Astrocyte of the cerebellum (primary cell): ENCODE measurements around the gene DCHS1.

Experiments used
- DNase-seq: peaks from one replicate; pipeline ENCODE4 v3.0.0-alpha.2; 2011; ENCODE audit warnings: low read depth
- H3K4me3 ChIP-seq: 2 replicates; pipeline ENCODE4 v1.5.1; 2011; ENCODE audit warnings: mild to moderate bottlenecking, low read depth, low read length, moderate library complexity
- in situ Hi-C: cut with HindIII; loops from 2 replicates; pipeline ENCODE4 v1.10.0; 2017; ENCODE audit warnings: low sequenced_read_pairs
- TF ChIP-seq, protein P1 (sequence below): IDR thresholded peaks from 2 replicates; pipeline ENCODE4 v1.5.1; 2012; ENCODE audit warnings: low read length, low read depth, moderate library complexity, mild to moderate bottlenecking; ENCODE audit errors: missing control alignments

Gene DCHS1

DNA sequence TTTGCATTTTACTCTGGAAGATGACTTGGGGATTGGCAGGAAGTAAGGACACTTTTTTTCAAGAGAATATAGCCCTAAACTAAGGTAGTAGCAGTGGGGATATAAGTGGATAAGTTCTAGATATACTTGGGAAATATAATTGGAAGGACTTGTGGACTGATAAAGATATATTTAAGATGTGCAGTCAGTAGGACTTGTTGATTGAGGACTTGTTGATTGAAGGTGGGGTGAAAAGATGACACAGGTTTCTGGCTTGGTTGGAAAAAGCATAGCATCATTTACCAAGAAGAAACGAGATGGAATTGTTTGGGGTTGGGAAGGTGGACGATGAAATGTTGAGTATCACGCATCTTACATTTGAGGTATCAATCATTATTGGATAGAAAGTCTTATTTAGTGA is 42.1 kb downstream of the DCHS1 start:
- DNase-seq, result no peak
- in situ Hi-C loops, result no loop called here
- TF ChIP-seq, protein P1, sequence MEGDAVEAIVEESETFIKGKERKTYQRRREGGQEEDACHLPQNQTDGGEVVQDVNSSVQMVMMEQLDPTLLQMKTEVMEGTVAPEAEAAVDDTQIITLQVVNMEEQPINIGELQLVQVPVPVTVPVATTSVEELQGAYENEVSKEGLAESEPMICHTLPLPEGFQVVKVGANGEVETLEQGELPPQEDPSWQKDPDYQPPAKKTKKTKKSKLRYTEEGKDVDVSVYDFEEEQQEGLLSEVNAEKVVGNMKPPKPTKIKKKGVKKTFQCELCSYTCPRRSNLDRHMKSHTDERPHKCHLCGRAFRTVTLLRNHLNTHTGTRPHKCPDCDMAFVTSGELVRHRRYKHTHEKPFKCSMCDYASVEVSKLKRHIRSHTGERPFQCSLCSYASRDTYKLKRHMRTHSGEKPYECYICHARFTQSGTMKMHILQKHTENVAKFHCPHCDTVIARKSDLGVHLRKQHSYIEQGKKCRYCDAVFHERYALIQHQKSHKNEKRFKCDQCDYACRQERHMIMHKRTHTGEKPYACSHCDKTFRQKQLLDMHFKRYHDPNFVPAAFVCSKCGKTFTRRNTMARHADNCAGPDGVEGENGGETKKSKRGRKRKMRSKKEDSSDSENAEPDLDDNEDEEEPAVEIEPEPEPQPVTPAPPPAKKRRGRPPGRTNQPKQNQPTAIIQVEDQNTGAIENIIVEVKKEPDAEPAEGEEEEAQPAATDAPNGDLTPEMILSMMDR, result no peak
- no peak overlapping the region for H3K4me3 ChIP-seq

GRCh38 chr11:6612213-6613041 is 43.2 kb downstream of the DCHS1 start, which contains the start of gene TAF10:
TSS of gene TAF10 (minus strand) at chr11:6612216. CDS start at chr11:6612189, 27 bp downstream.
- in situ Hi-C loops, result no loop called here
- DNase-seq, result peak; percentile 89
- peak within 1 kb of the TSS; percentile 77 for H3K4me3 ChIP-seq
- TF ChIP-seq, protein P1, result peak; percentile 56

DNA sequence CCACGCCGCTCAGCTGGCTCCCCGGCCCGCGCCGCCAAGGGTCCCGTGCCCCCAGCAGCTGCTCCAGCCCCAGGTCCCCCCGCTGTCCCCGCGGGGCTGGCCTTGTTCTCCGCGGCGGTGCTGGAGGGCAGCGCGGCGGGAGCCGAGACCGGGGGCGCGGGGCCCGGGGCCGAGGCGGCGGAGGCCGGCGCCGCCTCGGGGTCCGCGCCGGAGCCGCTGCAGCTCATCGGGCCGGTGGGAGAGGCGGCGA is 43.7 kb downstream of the DCHS1 start:
- in situ Hi-C loops, result no loop called here

DNA sequence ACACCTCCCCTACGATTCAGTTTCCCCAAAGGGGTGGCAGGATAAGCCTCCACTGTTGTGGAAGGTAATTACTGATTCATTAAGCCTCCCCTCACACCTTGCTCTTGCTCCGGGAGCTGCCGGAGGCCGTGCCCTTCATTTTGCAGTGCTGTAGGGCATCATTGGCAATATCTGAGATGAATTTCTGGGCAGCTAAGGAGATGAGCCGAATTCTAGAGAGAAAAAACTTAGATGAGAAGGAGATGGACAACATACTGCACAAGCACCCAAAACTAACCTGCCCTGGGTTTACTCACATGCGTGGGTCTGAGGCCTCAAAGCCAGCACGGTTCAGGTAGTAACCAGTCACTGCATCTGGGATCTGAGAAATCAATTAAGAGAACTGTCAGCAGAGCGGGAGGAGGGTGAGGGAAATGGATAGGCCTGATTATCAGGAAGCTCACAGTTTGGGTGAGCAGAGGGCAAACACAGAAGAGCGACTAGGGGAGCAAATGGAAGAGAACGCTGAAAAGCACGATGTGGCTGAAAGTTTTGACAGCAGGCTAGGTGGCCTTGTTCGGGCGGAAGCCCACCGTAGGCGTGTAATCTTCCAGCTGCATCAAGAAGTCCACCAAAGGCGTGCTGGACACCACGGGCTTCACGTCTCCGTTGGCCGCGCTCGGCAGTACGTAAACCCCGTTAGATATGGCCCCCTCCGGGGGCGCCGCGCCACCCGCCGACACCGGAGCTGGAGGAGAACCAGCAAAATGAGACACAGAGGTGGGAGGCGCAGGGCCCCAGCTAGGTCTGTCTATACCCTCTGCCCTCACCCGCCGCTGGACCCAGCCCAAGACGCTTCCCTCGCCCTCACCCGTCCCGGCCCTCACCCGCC is 44.3 kb downstream of the DCHS1 start:
- no peak for DNase-seq
- TF ChIP-seq, protein P1, result no peak
- in situ Hi-C loops, result no loop called here
- peak overlapping the region; percentile 77 for H3K4me3 ChIP-seq

More for the DNA sequence above, 43.7 kb downstream of the DCHS1 start:
- DNase-seq, result no peak
- TF ChIP-seq, protein P1, result no peak
- peak overlapping the region; percentile 77 for H3K4me3 ChIP-seq

DNA sequence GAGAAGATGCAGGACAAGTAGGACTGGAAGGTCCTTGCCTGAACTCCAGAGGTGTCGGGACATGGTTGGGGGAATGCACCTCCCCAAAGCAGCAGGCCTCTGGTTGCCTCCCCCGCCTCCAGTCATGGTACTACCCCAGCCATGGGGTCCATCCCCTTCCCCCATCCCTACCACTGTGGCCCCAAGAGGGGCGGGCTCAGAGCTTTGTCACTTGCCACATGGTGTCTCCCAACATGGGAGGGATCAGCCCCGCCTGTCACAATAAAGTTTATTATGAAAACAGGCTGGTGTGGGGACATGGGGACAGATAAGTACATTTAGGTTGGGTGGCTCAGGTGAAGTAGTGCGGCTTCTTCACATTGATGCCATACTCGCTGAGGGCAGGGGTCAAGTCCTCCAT is 45.0 kb downstream of the DCHS1 start:
- TF ChIP-seq, protein P1, result no peak
- peak overlapping the region; percentile 77 for H3K4me3 ChIP-seq
- in situ Hi-C loops, result no loop called here
- no peak for DNase-seq

GRCh38 chr11:6609502-6610015 is 46.0 kb downstream of the DCHS1 start:
- no peak for DNase-seq
- TF ChIP-seq, protein P1, result no peak
- in situ Hi-C loops, result no loop called here
- no peak overlapping the region for H3K4me3 ChIP-seq
